HuH-7 (cell line): ENCODE data around the gene DTNB.

ENCODE experiments used
- DNase-seq: peaks from one replicate; pipeline ENCODE4 v3.0.0; 2011; ENCODE audit warnings: low spot score

The DTNB gene

DNA sequence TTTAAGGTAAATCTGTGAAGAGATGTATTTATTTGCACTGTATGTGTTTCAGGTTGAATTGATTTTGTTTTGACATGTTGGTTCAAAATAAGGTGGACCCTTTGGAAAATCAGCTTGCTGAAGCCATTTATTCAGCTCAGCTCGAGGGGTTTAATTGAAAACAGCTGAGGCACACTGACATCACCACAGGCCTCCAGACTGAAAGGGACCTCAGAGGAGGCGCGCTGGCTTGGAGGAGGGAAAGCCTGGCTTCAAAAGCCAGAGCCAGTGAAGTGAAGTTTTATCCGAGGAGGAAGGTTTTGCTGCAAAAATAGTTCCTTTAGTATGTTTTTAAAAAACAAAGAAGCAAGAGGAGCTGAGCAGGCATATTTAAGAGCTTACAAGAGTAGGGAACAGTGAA is 304.7 kb downstream of the DTNB start:
- no peak for DNase-seq

GRCh38 chr2:25367296-25367695 is 306.1 kb downstream of the DTNB start:
- DNase-seq = no peak

DNA sequence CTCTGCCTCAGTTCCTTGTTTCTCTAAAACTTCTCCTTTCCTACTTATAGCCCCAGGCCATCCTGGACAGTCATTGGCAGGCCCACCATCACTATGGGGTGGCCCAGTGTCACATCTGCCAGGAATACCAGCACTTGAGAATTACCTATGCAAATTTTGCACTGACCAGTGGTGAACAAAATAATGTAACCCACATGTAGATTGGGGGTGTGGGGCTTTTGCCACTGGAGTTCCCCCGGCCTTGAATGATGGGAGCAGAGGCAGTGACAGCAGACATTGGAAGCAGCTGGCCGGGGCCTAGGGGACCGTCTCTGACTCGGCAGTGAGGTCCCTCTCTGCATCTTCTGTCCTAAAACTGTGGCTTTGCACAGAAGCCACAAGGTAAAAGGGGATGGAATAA is 306.7 kb downstream of the DTNB start:
- no peak for DNase-seq

- DNase-seq = no peak
Observed at GRCh38 chr2:25365241-25365640, 308.1 kb downstream of the DTNB start.

DNA sequence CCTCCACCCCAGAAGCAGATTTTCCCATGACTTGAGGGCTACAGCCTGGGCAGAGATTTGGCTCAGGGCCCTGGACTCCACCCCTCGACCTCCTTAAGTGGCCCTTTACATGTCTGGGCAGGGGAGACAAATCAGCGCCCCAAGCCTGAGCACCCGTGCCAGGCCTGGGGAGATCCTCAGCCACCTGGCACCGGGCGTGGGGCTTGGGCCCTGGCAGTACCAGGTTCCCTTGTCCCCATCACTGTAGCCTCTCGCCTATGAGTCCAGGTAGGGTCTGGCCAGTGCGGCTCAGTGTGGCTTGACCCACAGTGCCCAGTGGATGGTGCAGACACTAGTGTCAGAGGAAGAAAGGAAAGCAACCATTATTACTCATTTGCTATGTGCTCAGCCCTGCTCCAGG is 309.6 kb downstream of the DTNB start:
- no peak for DNase-seq

DNA sequence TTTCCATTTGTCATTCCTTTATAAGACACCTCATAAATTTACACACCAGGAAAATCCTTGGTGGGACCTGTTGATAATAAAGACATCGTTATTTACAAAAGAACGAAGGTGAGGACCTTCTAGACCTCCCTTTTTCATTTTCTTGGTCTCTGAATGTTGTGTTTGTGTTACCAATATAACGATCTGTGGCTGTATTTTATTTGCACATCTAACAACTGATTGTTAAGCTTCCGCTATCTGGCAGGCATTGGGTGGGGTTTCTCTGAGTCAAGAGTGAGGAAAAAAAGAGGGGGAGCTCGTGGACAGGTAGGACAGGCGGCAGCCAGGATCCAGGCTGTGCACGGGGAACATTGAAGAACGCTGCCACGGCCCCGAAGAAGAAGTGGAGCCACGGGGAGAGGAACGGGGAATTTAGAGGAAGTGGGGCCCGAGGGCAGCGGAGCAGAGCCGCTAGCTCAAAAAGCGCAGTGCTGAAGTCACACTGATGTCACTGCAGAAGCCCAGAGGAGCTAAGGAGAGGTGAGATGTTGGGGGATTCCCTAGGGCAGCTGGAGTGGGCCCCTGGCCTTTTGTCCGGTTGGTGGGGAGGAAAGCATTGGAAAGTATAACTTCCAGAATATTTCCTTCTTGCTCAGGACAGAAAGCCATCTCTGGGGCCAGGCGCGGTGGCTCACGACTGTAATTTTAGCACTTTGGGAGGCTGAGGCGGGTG is 310.8 kb downstream of the DTNB start:
- DNase-seq = no peak

GRCh38 chr2:25362049-25362433 is 311.3 kb downstream of the DTNB start:
- DNase-seq = peak; percentile 91

DNA sequence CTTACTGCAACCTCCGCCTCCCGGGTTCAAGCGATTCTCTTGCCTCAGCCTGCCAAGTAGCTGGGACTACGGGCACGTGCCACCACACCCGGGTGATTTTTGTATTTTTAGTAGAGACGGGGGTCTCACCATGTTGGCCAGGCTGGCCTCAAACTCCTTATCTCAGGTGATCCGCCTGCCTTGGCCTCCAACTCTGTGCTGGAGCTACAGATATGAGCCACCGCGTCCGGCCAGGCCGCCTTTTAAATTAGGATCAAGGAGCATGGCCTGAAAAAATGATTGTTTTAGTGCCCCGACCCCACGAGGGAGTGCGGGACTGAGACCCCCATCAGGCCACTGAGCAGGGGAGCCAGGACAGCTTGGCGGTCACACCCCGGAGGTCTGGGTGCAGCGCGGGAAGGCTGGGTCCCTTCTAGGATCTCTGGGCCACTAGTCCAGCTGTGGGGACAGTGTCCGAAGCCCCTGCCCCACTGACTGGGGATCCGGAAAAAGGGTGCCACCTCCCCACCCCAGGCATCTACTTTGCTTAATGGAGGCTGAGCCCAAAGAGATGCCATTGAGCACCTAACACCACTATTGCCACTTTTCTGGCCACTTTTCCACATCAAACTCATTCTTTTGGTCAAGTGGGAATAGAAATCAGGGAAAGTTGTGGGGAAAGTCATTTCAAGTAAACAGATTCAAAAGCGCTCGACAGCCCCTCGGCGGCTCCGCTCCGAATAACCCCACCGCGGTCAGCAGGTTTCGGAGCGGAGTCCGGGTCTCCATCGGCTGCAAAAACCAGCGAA is 311.9 kb downstream of the DTNB start:
- no peak for DNase-seq

GRCh38 chr2:25358836-25359235 is 314.5 kb downstream of the DTNB start:
- no peak for DNase-seq

- no peak for DNase-seq
Observed at GRCh38 chr2:25358249-25358815, 315.0 kb downstream of the DTNB start.

DNA sequence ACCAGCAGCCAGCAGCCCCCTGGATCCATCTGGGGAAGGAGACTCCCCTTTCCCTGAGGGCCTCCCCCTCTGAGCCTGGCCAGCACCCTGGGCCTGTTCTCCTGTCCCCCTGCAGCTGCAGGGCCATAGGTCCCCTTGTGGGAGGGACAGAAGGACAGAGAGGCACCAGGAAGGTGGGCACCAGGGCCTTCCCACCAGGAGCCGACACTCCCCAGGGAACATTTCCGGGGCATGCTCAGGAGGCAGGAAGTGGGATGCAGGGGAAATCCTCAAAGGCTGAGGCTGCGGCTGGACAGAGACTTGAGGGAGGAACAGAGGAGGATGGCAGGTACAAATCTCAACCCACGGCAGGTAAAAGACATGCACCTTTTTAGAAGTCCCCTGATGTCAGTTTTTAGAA is 317.3 kb downstream of the DTNB start:
- DNase-seq = no peak

DNA sequence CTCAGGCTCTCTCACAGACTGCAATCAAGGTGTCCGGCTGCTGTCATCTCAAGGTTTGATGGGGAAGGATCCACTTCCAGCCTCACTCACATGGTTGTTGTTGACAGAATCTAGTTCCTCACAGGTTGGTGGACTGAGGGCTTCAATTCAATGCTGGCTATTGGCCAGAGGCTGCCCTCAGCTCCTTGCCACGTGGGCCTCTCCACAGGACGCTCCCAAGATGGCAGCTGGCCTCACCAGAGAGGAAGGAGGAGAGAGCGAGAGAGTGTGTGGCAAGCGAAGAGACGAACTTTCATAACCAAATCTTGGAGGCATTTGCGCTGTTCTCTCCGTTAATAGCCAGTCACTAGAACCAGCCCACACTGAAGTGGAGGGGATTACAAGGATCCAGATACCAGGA is 318.1 kb downstream of the DTNB start:
- no peak for DNase-seq

DNA sequence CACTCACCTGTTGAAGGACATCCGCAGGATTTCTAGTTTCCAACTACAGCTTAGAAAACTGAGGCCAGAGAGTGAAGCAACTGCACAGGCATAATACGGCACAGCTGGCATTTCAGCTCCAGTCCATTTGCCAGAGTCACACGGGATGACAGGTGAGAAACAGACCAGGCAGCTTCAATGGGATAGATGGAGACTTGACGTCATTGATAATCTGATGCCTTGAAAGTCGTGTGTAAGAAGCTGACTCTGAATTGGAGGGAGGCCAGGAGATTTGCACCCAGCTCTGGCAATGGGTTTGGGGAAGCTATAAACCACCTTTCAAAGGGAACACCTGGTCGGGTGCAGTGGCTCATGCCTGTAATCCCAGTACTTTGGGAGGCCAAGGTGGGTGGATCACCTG is 319.3 kb downstream of the DTNB start:
- DNase-seq = no peak

- no peak for DNase-seq
Observed at GRCh38 chr2:25349397-25349796, 324.0 kb downstream of the DTNB start.

- DNase-seq = no peak
Observed at GRCh38 chr2:25347846-25348245, 325.5 kb downstream of the DTNB start.

DNA sequence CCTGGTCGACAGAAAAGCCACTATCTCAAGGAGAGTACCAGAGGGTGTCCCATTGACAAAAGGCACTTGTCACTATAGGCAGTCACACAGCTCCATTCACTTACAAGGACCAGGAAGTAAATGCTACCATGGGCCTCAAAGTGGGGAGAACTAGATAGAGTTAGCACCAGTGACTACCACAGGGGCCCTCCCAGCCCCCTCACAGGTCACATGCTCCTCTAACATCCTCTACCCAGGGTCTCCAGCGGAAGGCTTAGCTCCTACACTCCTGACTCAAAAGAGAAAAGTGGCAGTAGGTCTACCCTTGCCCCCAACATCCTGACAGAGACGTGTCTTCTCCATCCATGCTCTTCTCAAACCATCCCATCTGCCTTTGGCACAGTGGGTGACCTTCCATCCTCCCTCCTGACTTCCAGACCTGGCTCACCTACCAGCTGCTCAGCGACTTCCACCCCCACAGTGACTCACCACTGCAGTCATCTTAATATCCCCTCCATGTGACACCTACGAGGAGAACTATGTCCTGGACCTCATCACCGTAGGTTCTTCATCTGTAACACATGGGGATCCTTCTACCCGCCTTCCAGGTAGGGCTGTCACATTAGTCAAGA is 326.1 kb downstream of the DTNB start:
- no peak for DNase-seq

GRCh38 chr2:25343187-25343825 is 330.1 kb downstream of the DTNB start:
- DNase-seq = no peak

- DNase-seq = peak; percentile 95
Observed at GRCh38 chr2:25342372-25343186, 330.8 kb downstream of the DTNB start.

- DNase-seq = peak; percentile 48
Observed at GRCh38 chr2:25341753-25342371, 331.5 kb downstream of the DTNB start, which contains the start of gene DNMT3A. DNMT3A (minus strand) TSS chr2:25341925; CDS start chr2:25313984, 27,941 bp downstream.

DNA sequence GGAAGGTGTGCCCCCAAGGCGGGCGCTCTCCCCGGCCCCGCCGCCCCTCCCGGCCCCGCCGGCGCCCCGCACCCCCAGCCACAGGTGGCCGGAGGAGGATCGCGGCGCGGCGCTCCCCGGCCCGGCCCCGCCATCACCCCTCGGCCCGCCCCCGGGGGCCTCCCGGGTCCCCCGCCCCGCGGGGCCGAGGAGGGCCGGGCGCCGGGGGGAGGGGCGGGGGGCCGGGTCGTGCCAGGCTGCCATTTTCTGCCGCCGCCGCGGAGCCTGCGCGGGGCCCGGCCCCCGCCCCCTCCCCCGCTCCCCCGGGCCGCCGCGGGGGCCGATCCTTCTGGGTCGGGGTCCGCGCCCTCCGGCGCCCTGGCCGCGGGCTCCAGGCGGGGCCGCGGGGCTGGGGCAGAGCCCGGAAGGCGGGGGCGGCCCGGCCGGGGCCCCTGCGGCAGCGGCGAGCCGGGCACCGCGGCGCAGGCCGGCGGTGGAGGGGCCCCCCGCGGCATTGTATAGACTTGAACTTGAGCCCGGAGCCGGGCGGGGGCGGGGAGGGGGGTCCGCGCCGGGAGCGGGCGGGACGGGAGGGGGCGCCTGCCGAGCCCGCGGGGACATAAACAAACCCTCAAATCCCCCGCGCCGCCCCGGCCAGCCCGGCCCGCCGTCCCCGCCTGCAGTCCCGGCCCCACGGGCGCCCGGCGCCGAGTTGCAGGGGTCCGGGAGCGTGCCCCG is 332.2 kb downstream of the DTNB start:
- DNase-seq = no peak
